GM21526 (cell line): Measurements from ENCODE around the gene SLC9A3.

ENCODE experiments used
- ATAC-seq: cut with Tn5 transposase; IDR thresholded peaks from one replicate; pipeline ENCODE4 v1.9.1; 2021; ENCODE audit warnings: moderate library complexity; ENCODE audit not compliant: unreplicated experiment, low FRiP score

Gene SLC9A3

DNA sequence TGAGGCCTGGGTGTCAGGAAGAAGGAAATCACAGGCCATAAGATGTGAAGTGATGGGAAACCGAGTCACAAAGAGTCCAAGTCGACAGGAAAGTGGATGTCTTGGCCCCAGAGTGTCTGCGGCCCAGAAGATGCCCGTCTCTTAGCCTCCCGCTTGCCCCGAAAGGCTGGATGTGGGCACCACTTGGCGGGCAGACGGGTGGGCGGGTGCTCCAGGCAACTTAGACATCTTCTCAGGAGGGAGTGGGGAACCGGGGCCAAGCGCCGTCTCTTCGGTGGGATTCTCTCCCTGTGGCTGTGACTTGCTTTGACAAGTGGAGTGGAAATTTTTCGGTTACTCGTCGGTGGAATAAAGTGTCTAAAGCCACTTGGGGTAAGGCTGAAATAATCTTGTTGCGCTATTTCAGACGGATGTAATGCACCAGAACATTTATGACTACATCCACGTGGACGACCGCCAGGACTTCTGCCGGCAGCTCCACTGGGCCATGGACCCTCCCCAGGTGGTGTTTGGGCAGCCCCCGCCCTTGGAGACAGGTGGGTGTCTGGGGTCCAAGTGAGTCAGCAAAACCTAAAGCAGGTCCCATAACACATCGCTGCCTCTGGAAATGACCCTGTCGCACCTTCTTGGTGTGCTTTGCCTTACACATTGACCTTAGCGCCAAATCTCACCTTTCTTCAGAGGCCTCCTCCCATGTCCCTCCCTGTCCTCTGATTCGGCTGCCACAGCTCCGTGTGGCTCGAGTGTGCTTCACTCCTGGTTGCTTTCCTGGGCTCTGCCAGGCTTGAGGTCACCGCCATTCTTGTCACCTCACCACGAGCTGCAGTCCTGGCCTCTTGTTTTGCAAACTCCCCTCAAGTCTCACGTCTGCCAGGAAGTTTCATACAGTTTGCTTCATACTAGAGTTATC is 101.7 kb downstream of the SLC9A3 start:
- no peak for ATAC-seq

DNA sequence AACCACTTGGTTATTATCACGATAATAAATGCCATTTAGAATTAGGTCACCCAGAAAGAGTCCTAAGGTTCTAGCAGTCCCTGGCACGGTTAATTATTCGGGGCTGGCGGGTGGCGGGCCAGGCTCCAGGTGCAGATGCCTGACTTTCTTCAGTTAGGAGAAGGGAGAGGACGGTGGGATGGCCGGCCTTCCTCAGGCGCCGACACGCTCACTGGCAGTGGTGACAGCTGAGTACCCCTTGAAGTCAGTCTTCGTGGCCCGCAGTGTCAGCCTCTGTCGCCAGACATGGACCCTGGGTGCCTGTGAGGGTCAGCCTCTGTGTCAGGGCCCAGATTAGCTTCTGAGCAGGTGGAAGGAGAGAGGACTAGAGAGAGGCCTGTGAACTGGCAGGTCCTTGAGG is 102.3 kb downstream of the SLC9A3 start:
- no peak for ATAC-seq

DNA sequence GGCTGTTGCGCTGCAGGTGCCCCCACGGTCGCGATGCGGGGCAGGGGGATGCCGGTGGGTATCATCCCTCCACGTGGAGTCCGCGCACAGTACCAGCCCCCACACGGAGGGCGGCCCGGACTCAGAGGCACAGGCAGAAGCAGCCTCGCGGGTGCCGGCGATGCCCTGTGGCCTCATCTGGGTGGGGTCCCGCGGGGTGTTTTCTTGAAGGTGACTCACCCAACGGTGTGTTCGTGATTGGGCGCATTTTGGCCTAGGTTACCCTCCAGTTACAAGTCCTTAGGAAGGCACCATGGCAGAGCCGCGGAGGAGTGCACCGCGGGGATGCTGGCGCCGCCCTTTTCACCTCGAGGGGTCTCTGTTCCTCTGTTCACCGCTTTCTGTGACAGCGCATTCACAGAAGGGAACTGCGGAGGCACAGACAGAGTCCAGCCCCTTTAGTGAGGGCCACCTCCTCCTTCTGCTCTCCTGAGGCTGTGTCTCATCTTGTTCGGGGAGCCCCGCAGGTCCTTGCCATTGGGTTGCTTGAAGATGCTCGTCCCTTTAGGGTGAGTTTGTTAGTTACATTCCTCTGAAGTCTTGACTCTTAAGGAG is 102.9 kb downstream of the SLC9A3 start:
- ATAC-seq, result no peak

DNA sequence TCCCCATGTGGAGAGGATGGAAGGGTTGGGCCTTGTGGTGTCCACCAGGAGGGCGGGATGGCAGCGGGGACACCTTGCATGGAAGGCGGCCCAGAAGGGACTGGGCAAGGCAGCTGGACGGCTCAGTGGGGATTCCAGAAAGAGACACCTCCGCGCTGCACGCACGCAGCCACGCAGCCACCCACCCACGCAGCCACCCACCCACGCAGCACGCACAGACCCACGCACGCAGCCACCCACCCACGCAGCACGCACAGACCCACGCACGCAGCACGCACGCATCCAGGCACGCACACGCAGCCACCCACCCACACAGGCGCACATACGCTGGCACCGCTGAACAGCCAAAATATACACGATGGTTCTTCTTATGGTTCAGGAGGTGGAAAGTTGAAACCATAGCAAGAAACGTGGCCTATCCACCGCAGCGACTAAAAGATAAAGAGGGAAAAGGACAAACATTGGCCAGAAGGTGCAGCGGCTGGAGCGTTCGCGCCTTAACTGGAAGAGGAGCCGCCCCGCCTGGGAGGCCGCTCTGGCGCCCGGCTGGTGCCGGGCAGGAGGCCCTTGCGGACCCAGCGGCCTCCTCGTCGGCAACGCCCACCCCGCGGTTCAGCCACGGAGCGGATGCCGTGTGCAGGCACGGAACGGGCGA is 103.5 kb downstream of the SLC9A3 start:
- ATAC-seq, result no peak
